ENCODE data around the gene TECPR2. TPM values are rescaled to one million over a fixed set of nuclear protein-coding genes. Genes with fewer than 3 reads are reported as not detected.
A peak's percentile ranks its signal among the peaks of the same experiment; 100 is the strongest.

TECPR2 gene
- polyA plus RNA-seq, 1 donor (not counting 4 experiments of a cell fraction or from before 2014, with no cell fraction given) = 8.3 TPM

- TF ChIP-seq EZH2 (IDR thresholded peaks at IDR 0.05; ENCODE audit: low read length) = no peak
- no peak for TF ChIP-seq CTCF (optimal IDR thresholded peaks at IDR 0.05 in 1 of 3, IDR thresholded peaks at IDR 0.05 in 1 of 3, conservative IDR thresholded peaks at IDR 0.05 in 1 of 3; ENCODE audit: extremely low read depth in 1 of 3, insufficient read depth in 2 of 3, low read length in 3 of 3)
- peaks cover 18% of the 10 kb centered on the region for H3K4me1 ChIP-seq (ENCODE audit: control insufficient read depth, extremely low read depth, insufficient read depth, low read length)
- DNase-seq (ENCODE audit: low read depth, low spot score) (no peak), FAIRE-seq (no peak)
- dilution Hi-C loops (cut with MboI; ENCODE audit: extremely low pct_ligation_motif_present, low sequenced_read_pairs) = no loop called here
- H3K4me3 ChIP-seq (ENCODE audit: control insufficient read depth in 2 of 3, extremely low read depth in 1 of 3, insufficient read depth in 2 of 3, low read depth in 1 of 3, low read length in 3 of 3) = peak overlapping the region in 1 of 3 experiments; percentile 7
- no peaks in the 10 kb centered on the region for H3K36me3 ChIP-seq (ENCODE audit: control insufficient read depth in 2 of 2, extremely low read depth in 1 of 2, insufficient read depth in 2 of 2, low read length in 2 of 2)
- H3K27ac ChIP-seq (ENCODE audit: control insufficient read depth, insufficient read depth, low read length) = no peak overlapping the region
- no peaks in the 10 kb centered on the region for H3K27me3 ChIP-seq (ENCODE audit: control insufficient read depth, extremely low read depth, insufficient read depth, low read length)
- peak overlapping the region; percentile 56 for H3K4me2 ChIP-seq (ENCODE audit: control insufficient read depth, extremely low read depth, insufficient read depth, low read depth, low read length)
- H3K9me1 ChIP-seq (ENCODE audit: control insufficient read depth, extremely low read depth, insufficient read depth, low read length) = no peaks in the 10 kb centered on the region
- peak overlapping the region; percentile 70 for H2AFZ ChIP-seq (ENCODE audit: control insufficient read depth, low read length)
- H3K9me3 ChIP-seq (ENCODE audit: control insufficient read depth, low read depth, low read length) = no peaks in the 10 kb centered on the region
- no peaks in the 10 kb centered on the region for H3K79me2 ChIP-seq (ENCODE audit: control insufficient read depth, insufficient read depth, low read length)
- H4K20me1 ChIP-seq (ENCODE audit: control insufficient read depth, extremely low read depth, insufficient read depth, low read length) = no peaks in the 10 kb centered on the region
- H3K9ac ChIP-seq (ENCODE audit: control insufficient read depth, extremely low read depth, insufficient read depth, low read length) = peak overlapping the region; percentile 44
Observed at GRCh38 chr14:102544747-102545460, 182.2 kb downstream of the TECPR2 start.

- DNase-seq (ENCODE audit: low read depth, low spot score) = no peak
- H3K9ac ChIP-seq (ENCODE audit: control insufficient read depth, extremely low read depth, insufficient read depth, low read length) = peak overlapping the region; percentile 44
- no peaks in the 10 kb centered on the region for H4K20me1 ChIP-seq (ENCODE audit: control insufficient read depth, extremely low read depth, insufficient read depth, low read length)
- H3K27ac ChIP-seq (ENCODE audit: control insufficient read depth, insufficient read depth, low read length) = no peak overlapping the region
- TF ChIP-seq CTCF (optimal IDR thresholded peaks at IDR 0.05 in 1 of 3, IDR thresholded peaks at IDR 0.05 in 1 of 3, conservative IDR thresholded peaks at IDR 0.05 in 1 of 3; ENCODE audit: extremely low read depth in 1 of 3, insufficient read depth in 2 of 3, low read length in 3 of 3) = peak in 2 of 3 experiments; percentile 14 to 22
- no peak for TF ChIP-seq EZH2 (IDR thresholded peaks at IDR 0.05; ENCODE audit: low read length)
- peak overlapping the region; percentile 56 for H3K4me2 ChIP-seq (ENCODE audit: control insufficient read depth, extremely low read depth, insufficient read depth, low read depth, low read length)
- H3K9me1 ChIP-seq (ENCODE audit: control insufficient read depth, extremely low read depth, insufficient read depth, low read length) = no peaks in the 10 kb centered on the region
- H2AFZ ChIP-seq (ENCODE audit: control insufficient read depth, low read length) = peak overlapping the region; percentile 70
- H3K79me2 ChIP-seq (ENCODE audit: control insufficient read depth, insufficient read depth, low read length) = no peaks in the 10 kb centered on the region
- dilution Hi-C loops (cut with MboI; ENCODE audit: extremely low pct_ligation_motif_present, low sequenced_read_pairs) = no loop called here
- no peaks in the 10 kb centered on the region for H3K27me3 ChIP-seq (ENCODE audit: control insufficient read depth, extremely low read depth, insufficient read depth, low read length)
- H3K4me1 ChIP-seq (ENCODE audit: control insufficient read depth, extremely low read depth, insufficient read depth, low read length) = peaks cover 15% of the 10 kb centered on the region
- peak overlapping the region in 1 of 3 experiments; percentile 7 for H3K4me3 ChIP-seq (ENCODE audit: control insufficient read depth in 2 of 3, extremely low read depth in 1 of 3, insufficient read depth in 2 of 3, low read depth in 1 of 3, low read length in 3 of 3)
- no peaks in the 10 kb centered on the region for H3K9me3 ChIP-seq (ENCODE audit: control insufficient read depth, low read depth, low read length)
- no peaks in the 10 kb centered on the region for H3K36me3 ChIP-seq (ENCODE audit: control insufficient read depth in 2 of 2, extremely low read depth in 1 of 2, insufficient read depth in 2 of 2, low read length in 2 of 2)
- FAIRE-seq = no peak
Observed at GRCh38 chr14:102545461-102546265, 182.9 kb downstream of the TECPR2 start.
